Measurements from ENCODE around the gene SEPTIN11.

GRCh38 chr4:76997532-76997931 is 48.0 kb downstream of the SEPTIN11 start:
- TF ChIP-seq CTCF (conservative IDR thresholded peaks at IDR 0.05; ENCODE audit: low read depth, low read length): no peak
- no peak for TF ChIP-seq EZH2 (IDR thresholded peaks at IDR 0.05; ENCODE audit: borderline replicate concordance, low read depth, low read length, poor library complexity, severe bottlenecking)
